Umbilical cord (tissue), 2 donors: ENCODE data around the gene LHFPL6. TPM values are rescaled to one million over a fixed set of nuclear protein-coding genes. Genes with fewer than 3 reads are reported as not detected.
A peak's percentile ranks its signal among the peaks of the same experiment; 100 is the strongest.
"Not testable (repeated sequence)": the region's sequence is repeated elsewhere in the genome, so short reads cannot be mapped to it uniquely, and the experiment has no call there.

Source experiments
- DNase-seq: peaks from one replicate; pipeline ENCODE4 v3.0.0-alpha.2; 2015; ENCODE audit warnings: low spot score
- total RNA-seq: library from RNA; depleted of rRNA; stranded (reverse); fragments of >200 nt; gene quantifications from one replicate; pipeline ENCODE4 v1.2.3, GENCODE V29; 2014; ENCODE audit warnings: low replicate concordance; ENCODE audit not compliant: insufficient read depth

The LHFPL6 gene
- total RNA-seq, 1 donor from 2014 or later: 141 TPM

GRCh38 chr13:39349391-39349960, 253.5 kb downstream of the LHFPL6 start:
- no peak for DNase-seq

GRCh38 chr13:39347926-39348901, 254.8 kb downstream of the LHFPL6 start:
- no peak for DNase-seq

- no peak for DNase-seq
Observed at GRCh38 chr13:39345982-39346381, 257.0 kb downstream of the LHFPL6 start.

- no peak for DNase-seq
Observed at GRCh38 chr13:39341251-39341650, 261.7 kb downstream of the LHFPL6 start.

- DNase-seq: not testable (repeated sequence)
Observed at GRCh38 chr13:39338114-39338513, 264.9 kb downstream of the LHFPL6 start.

GRCh38 chr13:39336937-39337336, 266.1 kb downstream of the LHFPL6 start:
- no peak for DNase-seq

- DNase-seq: no peak
Observed at GRCh38 chr13:39336207-39336606, 266.8 kb downstream of the LHFPL6 start.

- no peak for DNase-seq
Observed at GRCh38 chr13:39335721-39336120, 267.3 kb downstream of the LHFPL6 start.

- DNase-seq: no peak
Observed at GRCh38 chr13:39330504-39330903, 272.5 kb downstream of the LHFPL6 start.

- DNase-seq: no peak
Observed at GRCh38 chr13:39329182-39329639, 273.8 kb downstream of the LHFPL6 start.

- no peak for DNase-seq
Observed at GRCh38 chr13:39327172-39327479, 275.9 kb downstream of the LHFPL6 start.

GRCh38 chr13:39326469-39327171, 276.4 kb downstream of the LHFPL6 start:
- peak; percentile 34 for DNase-seq

- no peak for DNase-seq
Observed at GRCh38 chr13:39324806-39325311, 278.1 kb downstream of the LHFPL6 start.

GRCh38 chr13:39322836-39323585, 280.0 kb downstream of the LHFPL6 start:
- no peak for DNase-seq

GRCh38 chr13:39321574-39321973, 281.4 kb downstream of the LHFPL6 start:
- no peak for DNase-seq

- DNase-seq: peak; percentile 86
Observed at GRCh38 chr13:39318161-39318560, 284.8 kb downstream of the LHFPL6 start.

- peak; percentile 88 for DNase-seq
Observed at GRCh38 chr13:39317291-39317690, 285.7 kb downstream of the LHFPL6 start.

GRCh38 chr13:39315796-39316195, 287.2 kb downstream of the LHFPL6 start:
- DNase-seq: no peak

GRCh38 chr13:39313721-39314120, 289.3 kb downstream of the LHFPL6 start:
- DNase-seq: no peak

GRCh38 chr13:39312596-39312995, 290.4 kb downstream of the LHFPL6 start:
- DNase-seq: no peak

- DNase-seq: peak; percentile 21
Observed at GRCh38 chr13:39311619-39312018, 291.4 kb downstream of the LHFPL6 start.
